GM23338 (cell line): Measurements from ENCODE around the gene NDUFA13. TPM values are rescaled to one million over a fixed set of nuclear protein-coding genes. Genes with fewer than 3 reads are reported as not detected.

ENCODE experiments used
- ATAC-seq: fragments of 200-7000 bp; cut with Tn5 transposase; 3 replicates; pipeline ENCODE4 v1.9.1; 2020
- DNase-seq: peaks from one replicate; pipeline ENCODE4 v3.0.0-alpha.2; 2015; ENCODE audit warnings: low spot score
- H2AFZ ChIP-seq: fragments of 200-600 bp; sonication (generic); 2 replicates; pipeline ENCODE4 v1.8.0; 2016; ENCODE audit warnings: antibody characterized with exemption, mild to moderate bottlenecking, moderate library complexity
- H3F3A ChIP-seq: fragments of 200-600 bp; sonication (generic); replicated peaks from 2 replicates; pipeline ENCODE4 v1.8.0; 2017; ENCODE audit warnings: antibody characterized with exemption, mixed run types, low read depth
- H3K27ac ChIP-seq: fragments of 200-600 bp; sonication (generic); 2 replicates; pipeline ENCODE4 v1.6.1; 2016; ENCODE audit warnings: low read depth
- H3K27me3 ChIP-seq: fragments of 200-600 bp; sonication (generic); 2 replicates; pipeline ENCODE4 v1.8.0; 2016; ENCODE audit warnings: mild to moderate bottlenecking, mixed run types, moderate library complexity; ENCODE audit not compliant: insufficient read depth
- H3K36me3 ChIP-seq: fragments of 200-600 bp; sonication (generic); 2 replicates; pipeline ENCODE4 v1.8.0; 2016; ENCODE audit warnings: mild to moderate bottlenecking; ENCODE audit not compliant: insufficient read depth
- H3K4me1 ChIP-seq: fragments of 200-600 bp; sonication (generic); 2 replicates; pipeline ENCODE4 v1.8.0; 2016; ENCODE audit warnings: mild to moderate bottlenecking, moderate library complexity; ENCODE audit not compliant: insufficient read depth
- H3K4me2 ChIP-seq: fragments of 200-600 bp; sonication (generic); 2 replicates; pipeline ENCODE4 v1.7.1; 2017; ENCODE audit warnings: mixed run types
- H3K4me3 ChIP-seq: fragments of 200-600 bp; sonication (generic); 2 replicates; pipeline ENCODE4 v1.6.1; 2016; ENCODE audit warnings: mixed run types
- H3K79me2 ChIP-seq: fragments of 200-600 bp; sonication (generic); replicated peaks from 2 replicates; pipeline ENCODE4 v1.8.0; 2017; ENCODE audit warnings: mild to moderate bottlenecking; ENCODE audit not compliant: insufficient read depth
- H3K9me2 ChIP-seq: fragments of 200-600 bp; sonication (generic); 2 replicates; pipeline ENCODE4 v1.8.0; 2017; ENCODE audit not compliant: insufficient read depth
- H4K20me1 ChIP-seq: fragments of 200-600 bp; sonication (generic); replicated peaks from 2 replicates; pipeline ENCODE4 v1.8.0; 2017; ENCODE audit warnings: mild to moderate bottlenecking; ENCODE audit not compliant: insufficient read depth
- H3K27ac Mint-ChIP-seq: 2 replicates; pipeline ENCODE4 v1.8.0; 2020; ENCODE audit warnings: inconsistent platforms, mild to moderate bottlenecking, moderate library complexity, mixed read lengths
- H3K27me3 Mint-ChIP-seq: 3 replicates; pipeline ENCODE4 v1.8.0; 2022; ENCODE audit warnings: low read depth, mild to moderate bottlenecking, moderate library complexity, mixed read lengths, inconsistent platforms; ENCODE audit not compliant: insufficient read depth, poor library complexity
- H3K36me3 Mint-ChIP-seq: 3 replicates; pipeline ENCODE4 v1.8.0; 2021; ENCODE audit warnings: low read depth, mild to moderate bottlenecking, inconsistent platforms, moderate library complexity, mixed read lengths
- H3K4me1 Mint-ChIP-seq: 3 replicates; pipeline ENCODE4 v1.8.0; 2020; ENCODE audit warnings: mild to moderate bottlenecking, inconsistent platforms, mixed read lengths
- H3K4me3 Mint-ChIP-seq: 3 replicates; pipeline ENCODE4 v1.8.0; 2021; ENCODE audit warnings: moderate library complexity, mild to moderate bottlenecking, inconsistent platforms, mixed read lengths
- H3K9me3 Mint-ChIP-seq: 3 replicates; pipeline ENCODE4 v1.8.0; 2020; ENCODE audit warnings: moderate library complexity, mild to moderate bottlenecking, inconsistent platforms, mixed read lengths
- CREB1 ChIP-seq: fragments of 250-450 bp; sonication (Bioruptor Pico); IDR thresholded peaks from 2 replicates; pipeline ENCODE4 v1.5.0; 2020; ENCODE audit warnings: low read depth, mild to moderate bottlenecking, moderate library complexity
- EZH2 ChIP-seq: fragments of 200-600 bp; sonication (generic); IDR thresholded peaks from one replicate; pipeline ENCODE4 v1.8.0; 2017; ENCODE audit warnings: antibody characterized with exemption, mild to moderate bottlenecking, low read depth; ENCODE audit not compliant: unreplicated experiment
- JUNB ChIP-seq: IDR thresholded peaks from one replicate; pipeline ENCODE4 v1.6.1; 2016; ENCODE audit warnings: antibody characterized with exemption; ENCODE audit not compliant: unreplicated experiment
- ZNF114 ChIP-seq: fragments of 250-450 bp; sonication (Bioruptor Pico); IDR thresholded peaks from 2 replicates; pipeline ENCODE4 v1.5.0; 2020; ENCODE audit warnings: mild to moderate bottlenecking, moderate library complexity
- polyA plus RNA-seq: library from polyadenylated mRNA; unstranded; fragments of >200 nt; fragmentation: Nextera tagmentation; extraction: Ambion mirVana; gene quantifications from 2 replicates; pipeline ENCODE4 v1.2.1, GENCODE V29; 2016
- total RNA-seq: library from RNA; depleted of rRNA; stranded (reverse); fragments of >200 nt; shearing (Covaris generic); gene quantifications from 2 replicates; pipeline ENCODE4 v1.2.3, GENCODE V29; 2014
- TF ChIP-seq, protein P1 (sequence below): IDR thresholded peaks from 2 replicates; pipeline ENCODE4 v1.6.1; 2016; ENCODE audit warnings: antibody characterized with exemption
- TF ChIP-seq, protein P2 (sequence below): IDR thresholded peaks from one replicate; pipeline ENCODE4 v1.6.1; 2018; ENCODE audit warnings: antibody characterized with exemption; ENCODE audit not compliant: unreplicated experiment
- TF ChIP-seq, protein P3 (sequence below), 2 experiments: fragments of 200-600 bp in 1 of 2; sonication (generic) in 1 of 2; conservative IDR thresholded peaks; 2 replicates each; pipeline versions ENCODE4 v1.5.1 to v1.6.1; 2016 to 2017; ENCODE audit warnings: antibody characterized with exemption in 2 of 2, low read depth in 2 of 2, mild to moderate bottlenecking in 2 of 2, moderate library complexity in 1 of 2

The NDUFA13 gene
- total and polyA plus RNA-seq, 2 experiments from 2014 or later: 143 to 598 TPM

DNA sequence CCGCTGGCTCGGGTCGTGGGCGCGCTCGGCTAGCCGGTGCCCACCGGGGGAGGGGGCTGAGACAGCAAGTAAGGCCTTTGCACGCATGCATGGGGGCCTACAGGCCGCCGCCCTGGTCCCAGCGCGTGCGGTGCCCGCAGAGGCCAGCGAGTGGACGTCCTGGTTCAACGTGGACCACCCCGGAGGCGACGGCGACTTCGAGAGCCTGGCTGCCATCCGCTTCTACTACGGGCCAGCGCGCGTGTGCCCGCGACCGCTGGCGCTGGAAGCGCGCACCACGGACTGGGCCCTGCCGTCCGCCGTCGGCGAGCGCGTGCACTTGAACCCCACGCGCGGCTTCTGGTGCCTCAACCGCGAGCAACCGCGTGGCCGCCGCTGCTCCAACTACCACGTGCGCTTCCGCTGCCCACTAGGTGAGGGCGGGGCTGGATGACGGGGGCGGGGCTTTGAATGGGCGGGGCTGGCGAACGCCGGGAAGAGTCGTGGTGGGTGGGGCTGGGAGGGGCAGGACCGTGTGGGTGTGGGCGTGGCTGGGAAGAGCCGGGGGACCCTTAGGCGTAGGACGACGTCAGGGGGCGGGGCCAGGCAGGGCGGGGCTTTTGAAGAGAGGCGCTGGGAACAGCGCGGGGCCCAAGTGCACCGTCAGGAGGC, 24.2 kb downstream of the NDUFA13 start:
- peak overlapping the region; percentile 87; the same call in 1 of the 2 replicates for H2AFZ ChIP-seq
- H3K36me3 ChIP-seq: no peaks in the 10 kb centered on the region
- H3K79me2 ChIP-seq: no peaks in the 10 kb centered on the region
- peaks cover 30% of the 10 kb centered on the region for H3K27me3 ChIP-seq
- ATAC-seq (peak; percentile 44), DNase-seq (peak; percentile 98)
- Mint-ChIP-seq H3K27me3 (peaks cover 26% of the 10 kb centered on the region), H3K9me3 (no peaks in the 10 kb centered on the region), H3K36me3 (no peaks in the 10 kb centered on the region; the same call in 2 of the 3 replicates), H3K4me1 (peaks cover 8% of the 10 kb centered on the region; the same call in 2 of the 3 replicates), H3K27ac (peak overlapping the region; percentile 88; the same call in 1 of the 2 replicates), H3K4me3 (peak overlapping the region; percentile 68; the same call in 2 of the 3 replicates)
- TF ChIP-seq EZH2: no peak
- TF ChIP-seq JUNB: no peak
- peak; percentile 70 for TF ChIP-seq CREB1 (CRISPR knock-in tag)
- TF ChIP-seq, protein P1, sequence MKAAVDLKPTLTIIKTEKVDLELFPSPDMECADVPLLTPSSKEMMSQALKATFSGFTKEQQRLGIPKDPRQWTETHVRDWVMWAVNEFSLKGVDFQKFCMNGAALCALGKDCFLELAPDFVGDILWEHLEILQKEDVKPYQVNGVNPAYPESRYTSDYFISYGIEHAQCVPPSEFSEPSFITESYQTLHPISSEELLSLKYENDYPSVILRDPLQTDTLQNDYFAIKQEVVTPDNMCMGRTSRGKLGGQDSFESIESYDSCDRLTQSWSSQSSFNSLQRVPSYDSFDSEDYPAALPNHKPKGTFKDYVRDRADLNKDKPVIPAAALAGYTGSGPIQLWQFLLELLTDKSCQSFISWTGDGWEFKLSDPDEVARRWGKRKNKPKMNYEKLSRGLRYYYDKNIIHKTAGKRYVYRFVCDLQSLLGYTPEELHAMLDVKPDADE: no peak
- TF ChIP-seq, protein P2, sequence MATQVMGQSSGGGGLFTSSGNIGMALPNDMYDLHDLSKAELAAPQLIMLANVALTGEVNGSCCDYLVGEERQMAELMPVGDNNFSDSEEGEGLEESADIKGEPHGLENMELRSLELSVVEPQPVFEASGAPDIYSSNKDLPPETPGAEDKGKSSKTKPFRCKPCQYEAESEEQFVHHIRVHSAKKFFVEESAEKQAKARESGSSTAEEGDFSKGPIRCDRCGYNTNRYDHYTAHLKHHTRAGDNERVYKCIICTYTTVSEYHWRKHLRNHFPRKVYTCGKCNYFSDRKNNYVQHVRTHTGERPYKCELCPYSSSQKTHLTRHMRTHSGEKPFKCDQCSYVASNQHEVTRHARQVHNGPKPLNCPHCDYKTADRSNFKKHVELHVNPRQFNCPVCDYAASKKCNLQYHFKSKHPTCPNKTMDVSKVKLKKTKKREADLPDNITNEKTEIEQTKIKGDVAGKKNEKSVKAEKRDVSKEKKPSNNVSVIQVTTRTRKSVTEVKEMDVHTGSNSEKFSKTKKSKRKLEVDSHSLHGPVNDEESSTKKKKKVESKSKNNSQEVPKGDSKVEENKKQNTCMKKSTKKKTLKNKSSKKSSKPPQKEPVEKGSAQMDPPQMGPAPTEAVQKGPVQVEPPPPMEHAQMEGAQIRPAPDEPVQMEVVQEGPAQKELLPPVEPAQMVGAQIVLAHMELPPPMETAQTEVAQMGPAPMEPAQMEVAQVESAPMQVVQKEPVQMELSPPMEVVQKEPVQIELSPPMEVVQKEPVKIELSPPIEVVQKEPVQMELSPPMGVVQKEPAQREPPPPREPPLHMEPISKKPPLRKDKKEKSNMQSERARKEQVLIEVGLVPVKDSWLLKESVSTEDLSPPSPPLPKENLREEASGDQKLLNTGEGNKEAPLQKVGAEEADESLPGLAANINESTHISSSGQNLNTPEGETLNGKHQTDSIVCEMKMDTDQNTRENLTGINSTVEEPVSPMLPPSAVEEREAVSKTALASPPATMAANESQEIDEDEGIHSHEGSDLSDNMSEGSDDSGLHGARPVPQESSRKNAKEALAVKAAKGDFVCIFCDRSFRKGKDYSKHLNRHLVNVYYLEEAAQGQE: no peak
- peaks cover 15% of the 10 kb centered on the region; the same call in 1 of the 2 replicates for H3F3A ChIP-seq
- peak overlapping the region; percentile 74 for H3K4me3 ChIP-seq
- H3K27ac ChIP-seq: no peak overlapping the region
- H3K9me2 ChIP-seq: no peaks in the 10 kb centered on the region
- 0 out of 2 replicates have a peak, but pooled peaks cover 5% of the 10 kb centered on the region for H4K20me1 ChIP-seq
- H3K4me2 ChIP-seq: peak overlapping the region; percentile 97
- H3K4me1 ChIP-seq: peaks cover 5% of the 10 kb centered on the region; the same call in 1 of the 2 replicates

DNA sequence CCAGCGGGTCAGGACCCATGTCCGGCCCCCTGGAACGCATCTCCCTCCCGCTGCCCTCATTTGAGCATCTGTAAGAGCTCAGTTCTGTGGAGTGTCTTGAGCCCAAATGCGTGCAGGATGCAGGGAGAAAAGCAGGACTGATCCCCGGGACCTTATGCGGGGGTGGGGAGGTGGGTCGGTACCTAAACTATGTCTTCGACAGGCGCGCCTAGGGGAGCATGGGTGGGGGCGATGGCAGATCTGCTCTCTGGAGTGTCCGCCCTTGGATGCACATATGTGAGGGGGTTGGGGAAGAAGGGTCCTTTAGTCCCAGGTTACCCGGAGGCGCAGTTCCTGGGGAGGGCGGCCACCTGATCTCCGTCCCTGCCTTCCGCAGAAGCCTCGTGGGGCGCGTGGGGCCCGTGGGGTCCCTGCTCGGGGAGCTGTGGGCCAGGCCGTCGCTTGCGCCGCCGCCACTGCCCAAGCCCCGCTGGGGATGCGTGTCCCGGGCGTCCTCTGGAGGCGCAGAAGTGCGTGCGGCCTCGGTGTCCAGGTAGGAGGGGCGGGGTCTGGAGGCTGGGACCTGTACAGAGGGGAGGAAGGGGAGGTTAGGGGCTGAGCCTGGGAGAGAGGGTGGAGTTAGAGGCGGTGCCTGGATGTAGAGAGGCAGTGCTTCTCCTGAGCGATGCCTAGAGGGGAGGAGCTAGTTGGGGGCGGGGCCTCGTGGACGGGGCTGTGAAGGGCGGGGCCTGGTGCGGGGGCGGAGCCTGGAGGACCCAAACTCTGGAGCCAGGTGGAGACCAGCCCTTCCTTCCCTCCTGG, 24.9 kb downstream of the NDUFA13 start:
- Mint-ChIP-seq H3K4me3 (peak overlapping the region; percentile 68; the same call in 2 of the 3 replicates), H3K9me3 (no peaks in the 10 kb centered on the region), H3K4me1 (peaks cover 8% of the 10 kb centered on the region; the same call in 2 of the 3 replicates), H3K27ac (peak overlapping the region; percentile 88; the same call in 1 of the 2 replicates), H3K27me3 (peaks cover 26% of the 10 kb centered on the region), H3K36me3 (no peaks in the 10 kb centered on the region; the same call in 2 of the 3 replicates)
- Histone ChIP-seq H3K27me3 (peaks cover 30% of the 10 kb centered on the region), H2AFZ (peak overlapping the region; percentile 87; the same call in 1 of the 2 replicates), H3K4me1 (peaks cover 5% of the 10 kb centered on the region; the same call in 1 of the 2 replicates), H3K4me3 (peak overlapping the region; percentile 74), H3K79me2 (no peaks in the 10 kb centered on the region), H3K4me2 (peak overlapping the region; percentile 97), H4K20me1 (0 out of 2 replicates have a peak, but pooled peaks cover 5% of the 10 kb centered on the region), H3K36me3 (no peaks in the 10 kb centered on the region), H3K27ac (no peak overlapping the region), H3K9me2 (no peaks in the 10 kb centered on the region), H3F3A (peaks cover 15% of the 10 kb centered on the region; the same call in 1 of the 2 replicates)
- ATAC-seq: peak; percentile 82
- DNase-seq: peak; percentile 99
- TF ChIP-seq, protein P3, sequence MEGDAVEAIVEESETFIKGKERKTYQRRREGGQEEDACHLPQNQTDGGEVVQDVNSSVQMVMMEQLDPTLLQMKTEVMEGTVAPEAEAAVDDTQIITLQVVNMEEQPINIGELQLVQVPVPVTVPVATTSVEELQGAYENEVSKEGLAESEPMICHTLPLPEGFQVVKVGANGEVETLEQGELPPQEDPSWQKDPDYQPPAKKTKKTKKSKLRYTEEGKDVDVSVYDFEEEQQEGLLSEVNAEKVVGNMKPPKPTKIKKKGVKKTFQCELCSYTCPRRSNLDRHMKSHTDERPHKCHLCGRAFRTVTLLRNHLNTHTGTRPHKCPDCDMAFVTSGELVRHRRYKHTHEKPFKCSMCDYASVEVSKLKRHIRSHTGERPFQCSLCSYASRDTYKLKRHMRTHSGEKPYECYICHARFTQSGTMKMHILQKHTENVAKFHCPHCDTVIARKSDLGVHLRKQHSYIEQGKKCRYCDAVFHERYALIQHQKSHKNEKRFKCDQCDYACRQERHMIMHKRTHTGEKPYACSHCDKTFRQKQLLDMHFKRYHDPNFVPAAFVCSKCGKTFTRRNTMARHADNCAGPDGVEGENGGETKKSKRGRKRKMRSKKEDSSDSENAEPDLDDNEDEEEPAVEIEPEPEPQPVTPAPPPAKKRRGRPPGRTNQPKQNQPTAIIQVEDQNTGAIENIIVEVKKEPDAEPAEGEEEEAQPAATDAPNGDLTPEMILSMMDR (conservative IDR thresholded peaks at IDR 0.05; ENCODE audit: low read depth in 2 of 2): peak in 1 of 2 experiments; percentile 45; a peak in 2 of 4 replicates
- TF ChIP-seq EZH2 (no peak), ZNF114 (CRISPR knock-in tag) (no peak)
